BE2C (cell line): Measurements from ENCODE around the gene BMP6.

Source experiments
- DNase-seq: peaks from one replicate; pipeline ENCODE4 v3.0.0-alpha.2; 2020
- H3K27me3 ChIP-seq: fragments of 250-450 bp; sonication (Bioruptor Pico); 2 replicates; pipeline ENCODE4 v1.5.1; 2020; ENCODE audit warnings: mild to moderate bottlenecking
- H3K36me3 ChIP-seq: fragments of 250-450 bp; sonication (Bioruptor Pico); 2 replicates; pipeline ENCODE4 v1.5.1; 2020; ENCODE audit warnings: mild to moderate bottlenecking
- H3K4me1 ChIP-seq: fragments of 250-450 bp; sonication (Bioruptor Pico); 2 replicates; pipeline ENCODE4 v1.5.1; 2020
- H3K4me3 ChIP-seq: 2 replicates; pipeline ENCODE4 v1.5.1; 2011; ENCODE audit warnings: low read depth, low read length
- H3K9me3 ChIP-seq: fragments of 250-450 bp; sonication (Bioruptor Pico); 2 replicates; pipeline ENCODE4 v1.5.1; 2020
- CTCF ChIP-seq: IDR thresholded peaks from 2 replicates; pipeline ENCODE4 v1.5.1; 2012; ENCODE audit warnings: mild to moderate bottlenecking, low read depth, low read length

Gene BMP6

GRCh38 chr6:7777074-7777473, 51.2 kb downstream of the BMP6 start:
- H3K4me3 ChIP-seq, result no peak overlapping the region
- no peak for DNase-seq

GRCh38 chr6:7781240-7781639, 55.3 kb downstream of the BMP6 start:
- peaks cover 45% of the 10 kb centered on the region for H3K27me3 ChIP-seq
- no peaks in the 10 kb centered on the region for H3K9me3 ChIP-seq
- no peaks in the 10 kb centered on the region for H3K36me3 ChIP-seq
- H3K4me1 ChIP-seq, result no peaks in the 10 kb centered on the region
- no peak for DNase-seq
- no peak overlapping the region for H3K4me3 ChIP-seq
- no peak for TF ChIP-seq CTCF

More at GRCh38 chr6:7777074-7777473, 51.2 kb downstream of the BMP6 start:
- Histone ChIP-seq H3K27me3 (peaks cover 35% of the 10 kb centered on the region), H3K36me3 (no peaks in the 10 kb centered on the region), H3K4me1 (no peaks in the 10 kb centered on the region), H3K9me3 (no peaks in the 10 kb centered on the region)
- TF ChIP-seq CTCF, result no peak

- Histone ChIP-seq H3K27me3 (peaks cover 35% of the 10 kb centered on the region), H3K4me3 (no peak overlapping the region), H3K9me3 (no peaks in the 10 kb centered on the region), H3K36me3 (no peaks in the 10 kb centered on the region), H3K4me1 (no peaks in the 10 kb centered on the region)
- no peak for TF ChIP-seq CTCF
- no peak for DNase-seq
These were observed 58.3 kb downstream of the BMP6 start for GRCh38 chr6:7784248-7784647.

GRCh38 chr6:7784706-7785105, 58.8 kb downstream of the BMP6 start:
- peaks cover 33% of the 10 kb centered on the region for H3K27me3 ChIP-seq
- no peak overlapping the region for H3K4me3 ChIP-seq
- no peaks in the 10 kb centered on the region for H3K36me3 ChIP-seq
- no peaks in the 10 kb centered on the region for H3K4me1 ChIP-seq
- no peak for TF ChIP-seq CTCF
- no peak for DNase-seq
- no peaks in the 10 kb centered on the region for H3K9me3 ChIP-seq

GRCh38 chr6:7785243-7786035, 59.5 kb downstream of the BMP6 start:
- no peak for DNase-seq

More at GRCh38 chr6:7785243-7786035, 59.5 kb downstream of the BMP6 start:
- Histone ChIP-seq H3K27me3 (peaks cover 27% of the 10 kb centered on the region), H3K36me3 (no peaks in the 10 kb centered on the region), H3K4me1 (no peaks in the 10 kb centered on the region), H3K4me3 (no peak overlapping the region), H3K9me3 (no peaks in the 10 kb centered on the region)
- no peak for TF ChIP-seq CTCF
